H9 (cell line): Measurements from ENCODE around the gene LIAS. TPM values are rescaled to one million over a fixed set of nuclear protein-coding genes. Genes with fewer than 3 reads are reported as not detected.

Experiments used
- DNase-seq: peaks from one replicate; pipeline ENCODE4 v3.0.0-alpha.2; 2017
- H2AFZ ChIP-seq: one replicate; pipeline ENCODE4 v1.6.1; 2013; ENCODE audit warnings: mild to moderate bottlenecking, low read length, control low read depth, moderate library complexity
- H2AK5ac ChIP-seq: 2 replicates; pipeline ENCODE4 v1.6.1; 2013; ENCODE audit warnings: low read length, control low read depth, mixed read lengths; ENCODE audit not compliant: insufficient read length
- H2BK120ac ChIP-seq: one replicate; pipeline ENCODE4 v1.6.1; 2013; ENCODE audit warnings: low read depth, mild to moderate bottlenecking, low read length, control low read depth, inconsistent platforms; ENCODE audit not compliant: poor library complexity, severe bottlenecking
- H2BK12ac ChIP-seq: 2 replicates; pipeline ENCODE4 v1.6.1; 2013; ENCODE audit warnings: low read length, control low read depth, mixed read lengths, low read depth; ENCODE audit not compliant: insufficient read length
- H2BK15ac ChIP-seq: 2 replicates; pipeline ENCODE4 v1.6.1; 2013; ENCODE audit warnings: low read depth, low read length, control low read depth
- H2BK20ac ChIP-seq: one replicate; pipeline ENCODE4 v1.6.1; 2013; ENCODE audit warnings: low read depth, mild to moderate bottlenecking, low read length, control low read depth, inconsistent platforms; ENCODE audit not compliant: poor library complexity, severe bottlenecking
- H2BK5ac ChIP-seq: 2 replicates; pipeline ENCODE4 v1.6.1; 2013; ENCODE audit warnings: low read length, control low read depth, mixed read lengths; ENCODE audit not compliant: insufficient read length
- H3K14ac ChIP-seq: 2 replicates; pipeline ENCODE4 v1.6.1; 2013; ENCODE audit warnings: low read length, control low read depth; ENCODE audit not compliant: insufficient read depth
- H3K18ac ChIP-seq: 2 replicates; pipeline ENCODE4 v1.6.1; 2013; ENCODE audit warnings: low read depth, mild to moderate bottlenecking, mixed read lengths, low read length, control low read depth; ENCODE audit not compliant: insufficient read length
- H3K23ac ChIP-seq: 2 replicates; pipeline ENCODE4 v1.6.1; 2013; ENCODE audit warnings: low read length, control low read depth, mixed read lengths, low read depth; ENCODE audit not compliant: insufficient read length
- H3K23me2 ChIP-seq: 2 replicates; pipeline ENCODE4 v1.6.1; 2013; ENCODE audit warnings: low read depth, mild to moderate bottlenecking, mixed read lengths, low read length, control low read depth; ENCODE audit not compliant: insufficient read length, poor library complexity, severe bottlenecking
- H3K27ac ChIP-seq: 2 replicates; pipeline ENCODE4 v1.5.1; 2013; ENCODE audit warnings: low read length, control low read depth, mixed read lengths, low read depth; ENCODE audit not compliant: insufficient read length
- H3K27me3 ChIP-seq: 2 replicates; pipeline ENCODE4 v1.6.1; 2013; ENCODE audit warnings: low read length, control low read depth, inconsistent platforms; ENCODE audit not compliant: insufficient read depth
- H3K4ac ChIP-seq: 2 replicates; pipeline ENCODE4 v1.6.1; 2013; ENCODE audit warnings: low read depth, mild to moderate bottlenecking, control low read depth, inconsistent platforms, low read length, moderate library complexity
- H3K4me1 ChIP-seq: 2 replicates; pipeline ENCODE4 v1.6.1; 2013; ENCODE audit warnings: low read length, control low read depth, inconsistent platforms; ENCODE audit not compliant: insufficient read depth
- H3K4me2 ChIP-seq: 2 replicates; pipeline ENCODE4 v1.6.1; 2013; ENCODE audit warnings: low read length, control low read depth, mixed read lengths; ENCODE audit not compliant: insufficient read length, insufficient read depth
- H3K56ac ChIP-seq: 2 replicates; pipeline ENCODE4 v1.6.1; 2013; ENCODE audit warnings: low read depth, mild to moderate bottlenecking, mixed read lengths, low read length, control low read depth; ENCODE audit not compliant: insufficient read length
- H3K79me1 ChIP-seq: 2 replicates; pipeline ENCODE4 v1.6.1; 2013; ENCODE audit warnings: low read depth, mild to moderate bottlenecking, moderate library complexity, low read length, control low read depth, inconsistent platforms; ENCODE audit not compliant: insufficient read depth, poor library complexity, severe bottlenecking
- H3K79me2 ChIP-seq: 2 replicates; pipeline ENCODE4 v1.6.1; 2013; ENCODE audit warnings: low read length, control low read depth, inconsistent platforms; ENCODE audit not compliant: insufficient read depth
- H3K9ac ChIP-seq: 2 replicates; pipeline ENCODE4 v1.6.1; 2013; ENCODE audit warnings: low read length, control low read depth, mixed read lengths; ENCODE audit not compliant: insufficient read length; ENCODE audit errors: extremely low read depth
- H3K9me3 ChIP-seq: one replicate; pipeline ENCODE4 v1.6.1; 2013; ENCODE audit warnings: low read depth, low read length, inconsistent platforms; ENCODE audit not compliant: control insufficient read depth
- H3T11ph ChIP-seq: one replicate; pipeline ENCODE4 v1.6.1; 2013; ENCODE audit warnings: mild to moderate bottlenecking, low read length, control low read depth, inconsistent platforms
- H4K20me1 ChIP-seq: one replicate; pipeline ENCODE4 v1.6.1; 2013; ENCODE audit not compliant: control insufficient read depth, insufficient read length, insufficient read depth
- H4K5ac ChIP-seq: 2 replicates; pipeline ENCODE4 v1.6.1; 2013; ENCODE audit warnings: low read depth, mild to moderate bottlenecking, mixed read lengths, low read length, control low read depth; ENCODE audit not compliant: insufficient read length
- H4K8ac ChIP-seq: replicated peaks from 2 replicates; pipeline ENCODE4 v1.6.1; 2013; ENCODE audit warnings: low read length, control low read depth, mixed read lengths, low read depth; ENCODE audit not compliant: insufficient read length
- H4K91ac ChIP-seq: 2 replicates; pipeline ENCODE4 v1.6.1; 2013; ENCODE audit warnings: low read depth, mild to moderate bottlenecking, moderate library complexity, mixed read lengths, low read length, control low read depth; ENCODE audit not compliant: insufficient read length
- H3K27ac Mint-ChIP-seq, 3 experiments: 2 replicates in 2 of 3; 3 replicates in 1 of 3; pipeline ENCODE4 v1.8.0; 2020 to 2021; ENCODE audit warnings: mixed read lengths in 3 of 3, mild to moderate bottlenecking in 1 of 3, moderate library complexity in 1 of 3
- H3K27me3 Mint-ChIP-seq: 2 replicates; pipeline ENCODE4 v1.8.0; 2021; ENCODE audit warnings: low read depth, mild to moderate bottlenecking, moderate library complexity, mixed read lengths
- H3K36me3 Mint-ChIP-seq, 3 experiments: 2 replicates in 2 of 3; 3 replicates in 1 of 3; pipeline ENCODE4 v1.8.0; 2020 to 2021; ENCODE audit warnings: low read depth in 3 of 3, mixed read lengths in 3 of 3; ENCODE audit not compliant: insufficient read depth in 1 of 3
- H3K4me1 Mint-ChIP-seq, 2 experiments: 2 replicates each; pipeline ENCODE4 v1.8.0; 2020; ENCODE audit warnings: mixed read lengths in 2 of 2
- H3K4me3 Mint-ChIP-seq, 2 experiments: 2 replicates in 1 of 2; 3 replicates in 1 of 2; pipeline ENCODE4 v1.8.0; 2020 to 2021; ENCODE audit warnings: mild to moderate bottlenecking in 2 of 2, mixed read lengths in 2 of 2, moderate library complexity in 1 of 2
- H3K9me3 Mint-ChIP-seq, 2 experiments: 2 replicates in 1 of 2; 3 replicates in 1 of 2; pipeline ENCODE4 v1.8.0; 2020; ENCODE audit warnings: mild to moderate bottlenecking in 2 of 2, mixed read lengths in 2 of 2, moderate library complexity in 1 of 2
- CTCF ChIP-seq: fragments of 200-600 bp; sonication (generic); conservative IDR thresholded peaks from 3 replicates; pipeline ENCODE4 v1.8.0; 2021; ENCODE audit warnings: antibody characterized with exemption, mild to moderate bottlenecking
- WGBS: extraction: QIAGEN DNeasy Blood & Tissue Kit; methylation state at CpG from one replicate; pipeline ENCODE4 v1.1.7; 2013; ENCODE audit warnings: missing lambda C conversion rate, low lambda C conversion rate, mixed read lengths; ENCODE audit not compliant: insufficient read length; ENCODE audit errors: extremely low coverage; 5-methylcytosine and 5-hydroxymethylcytosine counted together
- total RNA-seq: library from RNA; stranded (reverse); gene quantifications from 2 replicates; pipeline ENCODE4 v1.2.1, GENCODE V29; 2021

Gene LIAS
- total RNA-seq, 1 experiment from 2014 or later: 18.5 TPM

- H3K9me3 Mint-ChIP-seq: no peaks in the 10 kb centered on the region; a peak in 1 of 5 replicates
- Histone ChIP-seq H3K18ac (no peak overlapping the region), H3K14ac (no peak overlapping the region), H3K79me1 (peaks cover 6% of the 10 kb centered on the region), H2BK12ac (no peak overlapping the region), H3K9ac (no peak overlapping the region), H3K79me2 (peaks cover 14% of the 10 kb centered on the region), H3K4ac (no peak overlapping the region), H4K20me1 (no peaks in the 10 kb centered on the region), H2BK20ac (no peak overlapping the region), H3T11ph (no peak overlapping the region), H3K56ac (no peak overlapping the region), H2BK15ac (no peak overlapping the region), H4K5ac (no peak overlapping the region), H3K4me2 (no peak overlapping the region), H3K23ac (no peak overlapping the region), H4K8ac (no peak overlapping the region), H3K4me1 (peaks cover 2% of the 10 kb centered on the region; the same call in 1 of the 2 replicates), H3K27ac (no peak overlapping the region), H3K23me2 (no peaks in the 10 kb centered on the region), H2BK120ac (no peak overlapping the region), H2AK5ac (no peak overlapping the region), H2AFZ (no peak overlapping the region), H4K91ac (no peak overlapping the region), H3K9me3 (no peaks in the 10 kb centered on the region), H2BK5ac (no peak overlapping the region), H3K27me3 (no peaks in the 10 kb centered on the region)
- no peak for DNase-seq
- no CpG with 5 or more reads among the region's 2 CpGs for WGBS
- peaks cover 14 to 17% of the 10 kb centered on the region in 2 experiments for H3K4me1 Mint-ChIP-seq
- peaks cover 59 to 89% (median 74%) of the 10 kb centered on the region in 3 experiments for H3K36me3 Mint-ChIP-seq
- H3K4me3 Mint-ChIP-seq: no peak overlapping the region
- TF ChIP-seq CTCF: no peak
- H3K27ac Mint-ChIP-seq: peak overlapping the region in 1 of 3 experiments; percentile 73; a peak in 2 of 7 replicates
- no peaks in the 10 kb centered on the region for H3K27me3 Mint-ChIP-seq
Measured at GRCh38 chr4:39453738-39454137, 5.1 kb upstream of the LIAS start.
